HG03342 (cell line): Measurements from ENCODE around the gene GALC.

ENCODE experiments used
- ATAC-seq: cut with Tn5 transposase; IDR thresholded peaks from one replicate; pipeline ENCODE4 v1.9.1; 2021; ENCODE audit warnings: mild to moderate bottlenecking, moderate library complexity; ENCODE audit not compliant: unreplicated experiment

The GALC gene

GRCh38 chr14:88007608-88008007 is 14.6 kb upstream of the GALC start:
- no peak for ATAC-seq

- ATAC-seq = peak; percentile 87
Measured at GRCh38 chr14:88005978-88006851, 13.2 kb upstream of the GALC start.

GRCh38 chr14:88005050-88005481 is 12.1 kb upstream of the GALC start, which contains the start of gene GPR65:
GPR65 (plus strand) TSS chr14:88005135; CDS start chr14:88010848, 5,713 bp downstream.
- peak; percentile 73 for ATAC-seq

GRCh38 chr14:88004506-88005036 is 11.6 kb upstream of the GALC start:
- ATAC-seq = no peak

- ATAC-seq = no peak
Measured at GRCh38 chr14:88003425-88003824, 10.4 kb upstream of the GALC start.

- no peak for ATAC-seq
Measured at GRCh38 chr14:88002421-88003075, 9.6 kb upstream of the GALC start.

- ATAC-seq = no peak
Measured at GRCh38 chr14:87999277-87999676, 6.3 kb upstream of the GALC start.

- ATAC-seq = no peak
Measured at GRCh38 chr14:87998482-87998881, 5.5 kb upstream of the GALC start.

GRCh38 chr14:87996291-87996592 is 3.3 kb upstream of the GALC start:
- no peak for ATAC-seq

- ATAC-seq = no peak
Measured at GRCh38 chr14:87995500-87996290, 2.7 kb upstream of the GALC start.

- ATAC-seq = peak; percentile 45
Measured at GRCh38 chr14:87994974-87995373, 2.0 kb upstream of the GALC start.

- no peak for ATAC-seq
Measured at GRCh38 chr14:87992346-87992717, 650 bp downstream of the GALC start.

GRCh38 chr14:87990682-87991081 is 2.3 kb downstream of the GALC start:
- ATAC-seq = no peak

GRCh38 chr14:87989956-87990299 is 3.1 kb downstream of the GALC start:
- no peak for ATAC-seq

GRCh38 chr14:87989221-87989955 is 3.6 kb downstream of the GALC start:
- no peak for ATAC-seq

GRCh38 chr14:87979689-87980088 is 13.3 kb downstream of the GALC start:
- ATAC-seq = no peak

GRCh38 chr14:87975636-87976035 is 17.3 kb downstream of the GALC start:
- no peak for ATAC-seq

GRCh38 chr14:87971010-87971409 is 22.0 kb downstream of the GALC start:
- peak; percentile 98 for ATAC-seq

GRCh38 chr14:87967496-87967895 is 25.5 kb downstream of the GALC start:
- no peak for ATAC-seq

- no peak for ATAC-seq
Measured at GRCh38 chr14:87966816-87967215, 26.2 kb downstream of the GALC start.

- ATAC-seq = no peak
Measured at GRCh38 chr14:87961246-87961645, 31.7 kb downstream of the GALC start.
